OCI-LY1 (cell line): ENCODE results near the gene AFF2.

ENCODE experiments used
- H2AFZ ChIP-seq: fragments of 200-600 bp; sonication (generic), shearing (Covaris generic); 2 replicates; pipeline ENCODE4 v1.6.0; 2014; ENCODE audit warnings: antibody characterized with exemption, mild to moderate bottlenecking, low read length
- H3F3A ChIP-seq: fragments of 200-600 bp; sonication (generic), shearing (Covaris generic); 2 replicates; pipeline ENCODE4 v1.6.0; 2014; ENCODE audit warnings: mild to moderate bottlenecking, antibody characterized with exemption, low read length, moderate library complexity; ENCODE audit not compliant: insufficient read depth
- H3K27ac ChIP-seq: fragments of 200-600 bp; sonication (generic); 2 replicates; pipeline ENCODE4 v1.5.1; 2014; ENCODE audit warnings: low read length, mixed run types, mild to moderate bottlenecking, low read depth; ENCODE audit not compliant: poor library complexity, severe bottlenecking
- H3K27me3 ChIP-seq: fragments of 200-600 bp; sonication (generic); 2 replicates; pipeline ENCODE4 v1.6.0; 2014; ENCODE audit warnings: antibody characterized with exemption, mild to moderate bottlenecking, low read length, moderate library complexity; ENCODE audit not compliant: insufficient read depth
- H3K36me3 ChIP-seq: fragments of 200-600 bp; sonication (generic); 2 replicates; pipeline ENCODE4 v1.6.1; 2014; ENCODE audit warnings: mild to moderate bottlenecking, antibody characterized with exemption, low read length, moderate library complexity, mixed read lengths; ENCODE audit not compliant: insufficient read depth
- H3K4me1 ChIP-seq: fragments of 200-600 bp; sonication (generic); 2 replicates; pipeline ENCODE4 v1.5.1; 2014; ENCODE audit warnings: mild to moderate bottlenecking, low read length, moderate library complexity; ENCODE audit not compliant: insufficient read depth, severe bottlenecking
- H3K4me2 ChIP-seq: fragments of 200-600 bp; sonication (generic), shearing (Covaris generic); 2 replicates; pipeline ENCODE4 v1.6.1; 2014; ENCODE audit warnings: low read length
- H3K4me3 ChIP-seq: fragments of 200-600 bp; sonication (generic); 2 replicates; pipeline ENCODE4 v1.5.1; 2014; ENCODE audit warnings: low read length, low read depth, mild to moderate bottlenecking, mixed read lengths; ENCODE audit not compliant: poor library complexity, severe bottlenecking
- H3K79me2 ChIP-seq: fragments of 200-600 bp; shearing (Covaris generic); 2 replicates; pipeline ENCODE4 v1.6.1; 2016; ENCODE audit warnings: mixed run types, low read length, mixed read lengths; ENCODE audit not compliant: insufficient read depth
- H3K9ac ChIP-seq: fragments of 200-600 bp; sonication (generic), shearing (Covaris generic); 2 replicates; pipeline ENCODE4 v1.6.1; 2014; ENCODE audit warnings: mild to moderate bottlenecking, low read length, mixed read lengths
- H3K9me2 ChIP-seq: fragments of 200-600 bp; sonication (generic), shearing (Covaris generic); 2 replicates; pipeline ENCODE4 v1.6.1; 2014; ENCODE audit warnings: low read depth, mild to moderate bottlenecking, low read length, mixed read lengths
- H3K9me3 ChIP-seq: fragments of 200-600 bp; shearing (Covaris generic); 2 replicates; pipeline ENCODE4 v1.6.1; 2014; ENCODE audit warnings: low read length, mixed read lengths
- H4K20me1 ChIP-seq: fragments of 200-600 bp; sonication (generic), shearing (Covaris generic); 2 replicates; pipeline ENCODE4 v1.6.0; 2016; ENCODE audit warnings: mild to moderate bottlenecking, low read length; ENCODE audit not compliant: insufficient read depth
- CTCF ChIP-seq: fragments of 200-600 bp; sonication (generic), shearing (Covaris generic); IDR thresholded peaks from 2 replicates; pipeline ENCODE4 v1.5.1; 2017; ENCODE audit warnings: mild to moderate bottlenecking, antibody characterized with exemption, low read length, moderate library complexity, mixed read lengths
- EZH2 ChIP-seq: fragments of 200-600 bp; sonication (generic), shearing (Covaris generic); IDR thresholded peaks from 2 replicates; pipeline ENCODE4 v1.8.0; 2017; ENCODE audit warnings: borderline replicate concordance, mixed run types, mild to moderate bottlenecking, antibody characterized with exemption, low read length, moderate library complexity, mixed read lengths

Gene AFF2

DNA sequence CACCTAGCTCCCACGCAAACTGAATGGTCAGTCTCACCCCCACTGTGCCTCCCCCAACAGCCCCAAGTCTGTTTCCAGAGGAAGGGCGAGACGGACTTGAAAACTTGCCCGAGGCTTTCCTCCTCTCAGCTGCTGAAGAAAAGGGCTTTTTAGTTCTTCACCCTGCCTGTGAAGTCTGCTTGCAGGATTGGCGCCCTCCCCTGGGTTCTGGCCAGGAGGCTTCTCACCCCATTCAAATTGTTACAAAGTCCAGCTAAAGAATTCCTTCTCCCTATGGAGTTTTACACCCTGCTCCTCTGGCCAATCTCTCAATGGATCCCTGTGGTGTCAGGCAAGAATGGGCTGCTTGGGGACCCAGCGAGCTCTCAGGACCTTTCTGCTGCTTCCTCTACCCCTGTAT is 241.0 kb downstream of the AFF2 start:
- Histone ChIP-seq H3K9ac (no peak overlapping the region), H3K27ac (no peak overlapping the region), H3K4me3 (no peak overlapping the region), H3K4me1 (no peaks in the 10 kb centered on the region), H4K20me1 (no peaks in the 10 kb centered on the region), H3K79me2 (no peaks in the 10 kb centered on the region), H3K36me3 (0 out of 2 replicates have a peak, but pooled peaks cover 4% of the 10 kb centered on the region), H3K27me3 (no peaks in the 10 kb centered on the region), H3F3A (no peaks in the 10 kb centered on the region), H3K9me3 (no peaks in the 10 kb centered on the region), H2AFZ (no peak overlapping the region), H3K4me2 (no peak overlapping the region), H3K9me2 (no peaks in the 10 kb centered on the region)
- TF ChIP-seq EZH2 (no peak), CTCF (no peak)

DNA sequence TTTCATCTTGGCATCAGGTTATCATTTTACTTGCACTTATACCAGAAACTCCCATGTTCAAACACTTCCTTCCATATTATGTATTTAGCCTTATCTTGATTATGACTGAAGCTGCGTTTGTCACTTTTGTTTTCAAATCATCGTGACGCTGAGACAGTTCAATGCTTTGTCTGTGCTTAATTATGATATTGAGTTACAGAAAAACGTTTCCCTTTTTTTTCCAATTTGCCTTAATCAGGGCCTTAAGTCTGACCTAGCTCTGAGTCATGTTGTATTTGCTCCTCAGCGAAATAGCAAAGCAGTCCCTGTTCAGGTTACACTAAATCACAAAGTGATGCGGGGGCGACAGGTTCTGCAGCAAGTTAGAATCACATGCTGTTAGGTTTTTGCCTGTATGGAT is 254.7 kb downstream of the AFF2 start:
- Histone ChIP-seq H2AFZ (no peak overlapping the region), H4K20me1 (no peaks in the 10 kb centered on the region), H3K9ac (no peak overlapping the region), H3K36me3 (peaks cover 4% of the 10 kb centered on the region; the same call in 1 of the 2 replicates), H3K79me2 (no peaks in the 10 kb centered on the region), H3K4me1 (no peaks in the 10 kb centered on the region), H3K27ac (no peak overlapping the region), H3K9me2 (no peaks in the 10 kb centered on the region), H3K27me3 (no peaks in the 10 kb centered on the region), H3K4me3 (no peak overlapping the region), H3K9me3 (no peaks in the 10 kb centered on the region), H3K4me2 (no peak overlapping the region), H3F3A (no peaks in the 10 kb centered on the region)
- TF ChIP-seq EZH2, result no peak
- TF ChIP-seq CTCF, result no peak

DNA sequence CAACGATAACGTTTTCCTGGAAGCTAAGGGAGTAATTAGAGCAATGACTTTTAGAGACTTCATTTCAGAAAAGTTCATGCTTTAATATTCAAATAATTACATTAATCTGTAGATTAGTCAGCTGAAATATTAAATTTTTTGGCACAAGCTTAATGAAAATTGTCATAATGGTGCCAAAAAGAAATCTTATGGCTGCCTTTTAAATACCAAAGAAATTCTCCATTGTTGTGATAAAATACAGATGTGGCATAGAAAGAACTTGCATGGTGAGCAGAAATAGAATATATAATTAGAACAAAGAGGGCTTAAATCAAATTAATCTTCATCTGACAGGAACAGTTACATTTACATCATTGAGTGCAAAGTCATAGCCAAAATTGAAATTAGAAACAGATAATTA is 263.5 kb downstream of the AFF2 start:
- no peaks in the 10 kb centered on the region for H4K20me1 ChIP-seq
- H3K27me3 ChIP-seq, result no peaks in the 10 kb centered on the region
- no peaks in the 10 kb centered on the region for H3K36me3 ChIP-seq
- H3K79me2 ChIP-seq, result no peaks in the 10 kb centered on the region
- H3K4me1 ChIP-seq, result peaks cover 8% of the 10 kb centered on the region
- no peak overlapping the region for H3K27ac ChIP-seq
- no peak overlapping the region for H3K4me3 ChIP-seq
- no peaks in the 10 kb centered on the region for H3K9me3 ChIP-seq
- H2AFZ ChIP-seq, result no peak overlapping the region
- TF ChIP-seq CTCF (no peak), EZH2 (no peak)
- no peak overlapping the region for H3K9ac ChIP-seq
- no peak overlapping the region for H3K4me2 ChIP-seq
- H3F3A ChIP-seq, result no peaks in the 10 kb centered on the region
- no peaks in the 10 kb centered on the region for H3K9me2 ChIP-seq
